Measurements from ENCODE around the gene LLPH.

GRCh38 chr12:66165141-66165540 lies 34.6 kb upstream of the LLPH start:
- no peak for TF ChIP-seq POLR2AphosphoS5 (IDR thresholded peaks at IDR 0.05)
- TF ChIP-seq CTCF (IDR thresholded peaks at IDR 0.05): no peak
- no peak for TF ChIP-seq POLR2A (IDR thresholded peaks at IDR 0.05)
- no peak for TF ChIP-seq EP300 (IDR thresholded peaks at IDR 0.05)

All from stomach (tissue), 4 donors.